Nephron progenitor cell (in vitro differentiated cells): ENCODE data around the gene GFM1.

Experiments used
- DNase-seq: peaks from one replicate; pipeline ENCODE4 v3.0.0; 2021
- H3K27ac Mint-ChIP-seq: 2 replicates; pipeline ENCODE4 v1.8.0; 2021; ENCODE audit warnings: mild to moderate bottlenecking, moderate library complexity, mixed read lengths
- H3K27me3 Mint-ChIP-seq: 2 replicates; pipeline ENCODE4 v1.8.0; 2021; ENCODE audit warnings: mild to moderate bottlenecking, low read depth, mixed read lengths; ENCODE audit not compliant: poor library complexity
- H3K36me3 Mint-ChIP-seq: 2 replicates; pipeline ENCODE4 v1.8.0; 2021; ENCODE audit warnings: low read depth, mixed read lengths
- H3K4me1 Mint-ChIP-seq: 2 replicates; pipeline ENCODE4 v1.8.0; 2021; ENCODE audit warnings: mixed read lengths
- H3K4me3 Mint-ChIP-seq: 2 replicates; pipeline ENCODE4 v1.8.0; 2021; ENCODE audit warnings: mild to moderate bottlenecking, moderate library complexity, mixed read lengths
- H3K9me3 Mint-ChIP-seq: 2 replicates; pipeline ENCODE4 v1.8.0; 2021; ENCODE audit warnings: mild to moderate bottlenecking, moderate library complexity, mixed read lengths
- TF ChIP-seq, protein P1 (sequence below): fragments of 200-600 bp; sonication (generic); IDR thresholded peaks from 2 replicates; pipeline ENCODE4 v1.5.0; 2021; ENCODE audit warnings: antibody characterized with exemption

GFM1 gene

DNA sequence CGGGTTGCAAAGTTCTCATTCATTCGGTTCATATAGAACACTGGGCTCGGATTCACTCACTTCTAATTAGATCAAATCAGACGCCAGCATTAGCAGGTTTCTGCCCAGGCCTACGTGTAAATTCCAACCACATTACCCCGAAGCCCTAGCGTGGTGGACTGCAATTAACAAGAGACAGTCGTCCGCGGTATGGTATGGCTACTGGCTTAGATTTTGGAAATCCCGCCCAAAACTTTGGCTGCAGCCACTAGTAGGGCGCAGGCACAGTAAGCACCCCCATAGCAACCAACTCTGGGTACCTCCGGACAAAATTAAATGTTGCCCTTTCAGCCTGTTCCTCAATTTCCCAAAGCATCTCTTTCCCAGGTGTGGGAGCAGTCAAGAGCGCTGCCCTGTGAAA lies 87.2 kb downstream of the GFM1 start:
- no peak overlapping the region for H3K27ac Mint-ChIP-seq
- TF ChIP-seq, protein P1, sequence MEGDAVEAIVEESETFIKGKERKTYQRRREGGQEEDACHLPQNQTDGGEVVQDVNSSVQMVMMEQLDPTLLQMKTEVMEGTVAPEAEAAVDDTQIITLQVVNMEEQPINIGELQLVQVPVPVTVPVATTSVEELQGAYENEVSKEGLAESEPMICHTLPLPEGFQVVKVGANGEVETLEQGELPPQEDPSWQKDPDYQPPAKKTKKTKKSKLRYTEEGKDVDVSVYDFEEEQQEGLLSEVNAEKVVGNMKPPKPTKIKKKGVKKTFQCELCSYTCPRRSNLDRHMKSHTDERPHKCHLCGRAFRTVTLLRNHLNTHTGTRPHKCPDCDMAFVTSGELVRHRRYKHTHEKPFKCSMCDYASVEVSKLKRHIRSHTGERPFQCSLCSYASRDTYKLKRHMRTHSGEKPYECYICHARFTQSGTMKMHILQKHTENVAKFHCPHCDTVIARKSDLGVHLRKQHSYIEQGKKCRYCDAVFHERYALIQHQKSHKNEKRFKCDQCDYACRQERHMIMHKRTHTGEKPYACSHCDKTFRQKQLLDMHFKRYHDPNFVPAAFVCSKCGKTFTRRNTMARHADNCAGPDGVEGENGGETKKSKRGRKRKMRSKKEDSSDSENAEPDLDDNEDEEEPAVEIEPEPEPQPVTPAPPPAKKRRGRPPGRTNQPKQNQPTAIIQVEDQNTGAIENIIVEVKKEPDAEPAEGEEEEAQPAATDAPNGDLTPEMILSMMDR, result no peak
- H3K36me3 Mint-ChIP-seq, result peaks cover 14% of the 10 kb centered on the region
- peaks cover 16% of the 10 kb centered on the region for H3K4me1 Mint-ChIP-seq
- peaks cover 19% of the 10 kb centered on the region for H3K9me3 Mint-ChIP-seq
- DNase-seq, result no peak
- H3K4me3 Mint-ChIP-seq, result peak overlapping the region; percentile 75
- H3K27me3 Mint-ChIP-seq, result peaks cover 45% of the 10 kb centered on the region

- peak; percentile 79 for DNase-seq
- H3K4me1 Mint-ChIP-seq, result peaks cover 16% of the 10 kb centered on the region
Observed at GRCh38 chr3:158731938-158732855, 87.9 kb downstream of the GFM1 start, which contains the start of gene RARRES1. Gene RARRES1 (minus strand): TSS chr3:158732457. CDS start chr3:158732415, 42 bp downstream.

GRCh38 chr3:158732856-158733200 lies 88.5 kb downstream of the GFM1 start:
- Mint-ChIP-seq H3K4me3 (peak overlapping the region; percentile 75), H3K27ac (no peak overlapping the region), H3K36me3 (peaks cover 21% of the 10 kb centered on the region), H3K9me3 (peaks cover 19% of the 10 kb centered on the region), H3K4me1 (peaks cover 13% of the 10 kb centered on the region), H3K27me3 (peaks cover 45% of the 10 kb centered on the region)
- TF ChIP-seq, protein P1, result no peak
- no peak for DNase-seq

More at GRCh38 chr3:158731938-158732855, 87.9 kb downstream of the GFM1 start, which contains the start of gene RARRES1:
- H3K27ac Mint-ChIP-seq, result no peak within 1 kb of the TSS
- H3K4me3 Mint-ChIP-seq, result peak within 1 kb of the TSS; percentile 75
- H3K36me3 Mint-ChIP-seq, result peaks cover 19% of the 10 kb centered on the region
- H3K9me3 Mint-ChIP-seq, result peaks cover 19% of the 10 kb centered on the region
- H3K27me3 Mint-ChIP-seq, result peaks cover 45% of the 10 kb centered on the region
- TF ChIP-seq, protein P1, result no peak

DNA sequence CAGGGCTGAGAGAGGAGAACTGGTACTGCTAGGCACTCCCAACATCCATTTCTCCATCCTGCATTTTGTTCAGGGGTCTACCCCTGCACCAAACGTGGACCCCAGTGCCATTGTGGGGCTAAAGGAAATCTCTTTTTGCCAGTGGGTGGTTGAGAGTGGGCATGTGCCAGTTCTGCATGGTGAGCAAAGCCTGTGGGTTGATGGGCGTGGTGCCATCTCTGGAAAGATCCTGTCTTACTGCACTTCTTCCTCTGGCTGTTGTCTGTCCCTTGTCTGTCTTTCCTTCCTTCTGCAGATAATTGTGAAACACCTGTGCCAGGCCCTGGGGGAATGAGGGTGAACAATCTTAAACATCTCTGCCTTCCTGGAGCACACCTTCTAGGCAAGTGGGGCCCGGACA lies 89.3 kb downstream of the GFM1 start:
- H3K27me3 Mint-ChIP-seq, result peaks cover 42% of the 10 kb centered on the region
- H3K27ac Mint-ChIP-seq, result no peak overlapping the region
- DNase-seq, result no peak
- peaks cover 8% of the 10 kb centered on the region for H3K4me1 Mint-ChIP-seq
- H3K9me3 Mint-ChIP-seq, result peaks cover 19% of the 10 kb centered on the region
- H3K36me3 Mint-ChIP-seq, result peaks cover 21% of the 10 kb centered on the region
- TF ChIP-seq, protein P1, result no peak
- H3K4me3 Mint-ChIP-seq, result peak overlapping the region; percentile 48

GRCh38 chr3:158735296-158736033 lies 91.1 kb downstream of the GFM1 start:
- no peak for DNase-seq
- H3K27me3 Mint-ChIP-seq, result peaks cover 45% of the 10 kb centered on the region
- TF ChIP-seq, protein P1, result no peak
- H3K4me1 Mint-ChIP-seq, result peaks cover 8% of the 10 kb centered on the region
- H3K27ac Mint-ChIP-seq, result no peak overlapping the region
- no peak overlapping the region for H3K4me3 Mint-ChIP-seq
- H3K36me3 Mint-ChIP-seq, result peaks cover 21% of the 10 kb centered on the region
- peaks cover 19% of the 10 kb centered on the region for H3K9me3 Mint-ChIP-seq
